AG04449 (cell line): Measurements from ENCODE around the gene WWC2.

Experiments
- CTCF ChIA-PET: fragments of 350-600 bp; formaldehyde crosslinking; extraction: SDS; loops from one replicate; lab custom pipeline; 2021; ENCODE audit warnings: antibody characterized with exemption; lab: Yijun Ruan, JAX
- POLR2A ChIA-PET: fragments of 400-600, 350-600 bp; formaldehyde crosslinking; extraction: SDS; loops from one replicate; lab custom pipeline; 2020; ENCODE audit warnings: antibody characterized with exemption, inconsistent platforms; lab: Yijun Ruan, JAX
- DNase-seq: peaks from one replicate; pipeline ENCODE4 v3.0.0-alpha.2; 2010; ENCODE audit warnings: low read depth, low spot score
- H3K4me3 ChIP-seq: 2 replicates; pipeline ENCODE4 v1.5.1; 2011; ENCODE audit warnings: low read depth, mild to moderate bottlenecking, control low read depth, low read length
- TF ChIP-seq, protein P1 (sequence below): IDR thresholded peaks from one replicate; pipeline ENCODE4 v1.5.1; 2011; ENCODE audit warnings: mild to moderate bottlenecking, moderate library complexity, low read length, control low read depth, inconsistent platforms; ENCODE audit not compliant: insufficient read depth; ENCODE audit errors: missing control alignments

Gene WWC2

DNA sequence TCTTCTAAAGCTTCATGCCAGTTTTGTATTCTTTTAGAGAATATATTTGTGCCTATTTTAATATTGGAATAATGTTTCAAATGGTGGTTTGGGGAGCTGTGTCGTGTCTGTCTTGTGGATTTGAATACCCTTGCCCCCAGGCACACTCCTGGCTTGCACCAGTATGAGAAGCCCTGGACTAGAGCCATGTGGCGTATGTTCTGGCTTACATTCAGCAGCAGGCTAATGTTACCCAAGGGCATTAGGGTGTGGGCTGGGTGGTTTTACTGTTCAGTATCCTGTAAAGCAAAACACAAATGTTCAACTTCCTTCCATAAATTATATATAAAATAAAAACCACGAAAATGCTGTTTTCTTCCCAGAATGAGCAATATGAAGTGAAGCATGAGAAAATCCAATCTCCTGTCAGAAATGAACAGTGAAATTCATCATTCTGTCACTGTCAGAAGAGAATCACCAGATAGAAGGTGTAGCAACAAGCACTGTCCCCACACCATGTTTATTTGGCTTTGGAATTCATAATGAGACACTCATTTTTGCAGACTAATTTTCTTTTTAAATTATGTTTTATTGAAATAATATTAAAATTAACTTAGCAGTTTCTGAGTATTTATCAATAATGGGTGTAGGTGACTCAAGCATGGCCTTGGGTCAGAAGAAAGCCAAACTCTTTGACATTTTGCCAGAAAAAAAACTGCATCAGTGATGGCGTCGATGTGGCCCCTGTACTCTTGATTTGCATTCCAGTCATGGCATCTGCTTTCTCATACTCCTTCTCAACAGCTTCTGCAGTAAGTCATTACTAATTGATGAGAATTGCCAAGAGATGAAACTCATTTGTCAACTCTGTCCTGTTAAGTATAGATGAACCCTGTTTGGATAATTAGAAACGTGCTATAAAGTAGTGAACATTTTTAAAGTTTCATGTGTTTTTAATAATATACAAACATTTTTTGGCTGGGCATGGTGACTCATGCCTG lies 43.8 kb downstream of the WWC2 start:
- POLR2A ChIA-PET = interaction anchor here (1.8 kb wide), 1 partner anchor 44 kb away, joined by 4 read pairs; the partner anchor contains the start of gene WWC2
- TF ChIP-seq, protein P1, sequence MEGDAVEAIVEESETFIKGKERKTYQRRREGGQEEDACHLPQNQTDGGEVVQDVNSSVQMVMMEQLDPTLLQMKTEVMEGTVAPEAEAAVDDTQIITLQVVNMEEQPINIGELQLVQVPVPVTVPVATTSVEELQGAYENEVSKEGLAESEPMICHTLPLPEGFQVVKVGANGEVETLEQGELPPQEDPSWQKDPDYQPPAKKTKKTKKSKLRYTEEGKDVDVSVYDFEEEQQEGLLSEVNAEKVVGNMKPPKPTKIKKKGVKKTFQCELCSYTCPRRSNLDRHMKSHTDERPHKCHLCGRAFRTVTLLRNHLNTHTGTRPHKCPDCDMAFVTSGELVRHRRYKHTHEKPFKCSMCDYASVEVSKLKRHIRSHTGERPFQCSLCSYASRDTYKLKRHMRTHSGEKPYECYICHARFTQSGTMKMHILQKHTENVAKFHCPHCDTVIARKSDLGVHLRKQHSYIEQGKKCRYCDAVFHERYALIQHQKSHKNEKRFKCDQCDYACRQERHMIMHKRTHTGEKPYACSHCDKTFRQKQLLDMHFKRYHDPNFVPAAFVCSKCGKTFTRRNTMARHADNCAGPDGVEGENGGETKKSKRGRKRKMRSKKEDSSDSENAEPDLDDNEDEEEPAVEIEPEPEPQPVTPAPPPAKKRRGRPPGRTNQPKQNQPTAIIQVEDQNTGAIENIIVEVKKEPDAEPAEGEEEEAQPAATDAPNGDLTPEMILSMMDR = no peak
- no peak for DNase-seq
- CTCF ChIA-PET = interaction anchor here (0.9 to 2.1 kb wide), 3 partner anchors 69 to 113 kb away, joined by 3 to 7 read pairs (median 4); no protein-coding TSS in a partner anchor
- H3K4me3 ChIP-seq = no peak overlapping the region; the same call in 1 of the 2 replicates

DNA sequence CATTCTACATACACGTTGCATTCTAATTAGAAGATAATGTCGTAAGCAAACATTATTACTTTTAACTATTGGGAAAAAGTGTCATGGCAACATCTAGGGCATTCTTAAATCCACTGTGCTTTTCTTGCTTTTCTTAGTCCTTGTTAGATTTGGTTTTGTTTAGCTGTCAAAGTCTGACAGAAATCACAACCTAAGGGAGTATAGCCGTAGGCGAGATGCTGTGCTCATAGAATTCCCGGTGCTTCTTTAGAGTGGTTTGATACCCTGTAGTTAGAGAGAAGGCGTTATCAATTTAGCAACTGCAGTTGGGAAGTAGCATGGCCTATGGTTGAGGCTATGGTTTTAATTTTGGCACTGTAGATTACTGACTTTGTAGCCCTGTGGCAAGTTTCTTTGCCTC lies 45.7 kb downstream of the WWC2 start:
- no peak for DNase-seq
- H3K4me3 ChIP-seq = no peak overlapping the region
- TF ChIP-seq, protein P1 = no peak
- CTCF ChIA-PET = interaction anchor here (0.7 kb wide), 1 partner anchor 206 kb away, joined by 4 read pairs; no protein-coding TSS in a partner anchor
- POLR2A ChIA-PET = no interaction called here

DNA sequence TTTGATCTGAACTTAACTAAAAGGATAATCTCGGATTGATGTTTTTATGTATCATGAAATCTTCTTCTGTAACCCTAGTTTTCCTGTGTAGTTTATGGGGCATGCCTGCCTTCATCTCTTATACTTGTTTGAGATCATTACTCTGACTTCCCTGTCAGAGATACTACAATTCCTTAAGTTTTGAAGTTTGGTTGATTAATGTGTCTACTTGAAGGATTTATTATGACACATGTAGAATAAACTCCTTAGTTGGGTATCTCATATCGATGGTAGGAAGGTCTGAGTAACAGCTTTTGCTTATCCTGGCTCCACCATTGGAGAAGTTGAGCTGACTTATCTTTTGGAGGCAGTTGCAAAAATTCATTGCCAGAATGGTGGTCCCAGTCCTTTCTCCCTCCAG lies 46.7 kb downstream of the WWC2 start:
- no peak overlapping the region for H3K4me3 ChIP-seq
- ChIA-PET CTCF (interaction anchor here (0.9 kb wide), 1 partner anchor 14 kb away, joined by 3 read pairs; no protein-coding TSS in a partner anchor), POLR2A (no interaction called here)
- no peak for DNase-seq
- TF ChIP-seq, protein P1 = no peak

DNA sequence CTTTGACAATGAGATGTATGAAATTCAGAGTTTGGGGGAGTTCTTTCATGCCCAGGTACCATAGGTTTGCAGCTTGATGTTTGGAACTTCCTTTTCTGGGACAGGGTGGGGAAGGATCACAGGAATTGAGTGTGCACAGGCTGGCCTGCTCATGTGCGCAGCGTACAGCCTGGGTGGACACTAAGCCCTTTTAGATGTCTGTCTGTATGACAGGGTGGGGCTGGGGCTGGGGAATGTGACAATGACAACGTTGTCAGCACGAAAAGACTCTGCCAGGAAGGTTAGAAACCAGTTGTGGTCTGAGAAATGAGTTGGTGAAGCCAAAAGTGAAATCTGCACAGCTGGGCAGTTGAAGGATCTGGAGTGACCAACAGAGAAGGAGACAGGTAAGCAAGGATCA lies 47.4 kb downstream of the WWC2 start:
- no peak for DNase-seq
- ChIA-PET POLR2A (interaction anchor here (1.6 kb wide), 1 partner anchor 48 kb away, joined by 3 read pairs; the partner anchor contains the start of gene WWC2), CTCF (interaction anchor here (0.7 to 1.0 kb wide), 3 partner anchors 15 to 110 kb away, joined by 3 to 4 read pairs (median 3); no protein-coding TSS in a partner anchor)
- TF ChIP-seq, protein P1 = no peak
- no peak overlapping the region for H3K4me3 ChIP-seq

DNA sequence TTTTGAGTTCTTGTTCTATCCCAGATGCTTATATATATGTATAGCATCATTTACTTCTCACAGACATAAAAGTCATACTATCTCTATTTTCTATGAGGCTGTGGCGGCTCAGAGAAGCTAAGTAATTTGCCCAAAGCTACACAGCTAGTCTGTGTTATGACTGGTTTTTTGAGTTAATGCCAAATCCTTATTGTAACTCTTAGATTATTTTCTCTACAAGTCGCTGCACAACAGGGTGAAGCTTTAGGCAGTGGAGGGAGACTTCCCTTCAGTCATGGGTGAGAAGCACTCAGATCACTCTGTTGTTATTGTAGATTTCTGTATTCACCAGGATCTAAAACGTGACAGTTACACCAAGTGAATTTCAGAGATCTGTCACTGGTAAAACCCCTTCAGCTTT lies 48.1 kb downstream of the WWC2 start:
- TF ChIP-seq, protein P1 = no peak
- H3K4me3 ChIP-seq = no peak overlapping the region
- ChIA-PET CTCF (interaction anchor here (0.7 to 2.7 kb wide), 4 partner anchors 14 to 115 kb away, joined by 3 to 10 read pairs (median 4); no protein-coding TSS in a partner anchor), POLR2A (interaction anchor here (1.6 kb wide), 1 partner anchor 48 kb away, joined by 3 read pairs; the partner anchor contains the start of gene WWC2)
- no peak for DNase-seq
